SHP77 treated with DMSO at 0.1 percent for 48 hours (cell line): Measurements from ENCODE around the gene SULT1A2.
"Not testable (repeated sequence)": the region's sequence is repeated elsewhere in the genome, so short reads cannot be mapped to it uniquely, and the experiment has no call there.

ENCODE experiments used
- DNase-seq: peaks from one replicate; lab custom pipeline; 2025; lab: John Stamatoyannopoulos, UW

SULT1A2 gene

GRCh38 chr16:28596840-28597691, at the start of gene SULT1A2:
TSS of gene SULT1A2 (minus strand) at chr16:28597050. CDS start at chr16:28595930, 1,120 bp downstream.
- DNase-seq, result no peak

- DNase-seq, result not testable (repeated sequence)
Measured at GRCh38 chr16:28639959-28640358, 43.1 kb upstream of the SULT1A2 start.

- not testable (repeated sequence) for DNase-seq
Measured at GRCh38 chr16:28638359-28638758, 41.5 kb upstream of the SULT1A2 start.

- not testable (repeated sequence) for DNase-seq
Measured at GRCh38 chr16:28637765-28638164, 40.9 kb upstream of the SULT1A2 start, which contains the start of gene NPIPB8. TSS of gene NPIPB8 (plus strand) at chr16:28638065. CDS start at chr16:28638361, 296 bp downstream.

GRCh38 chr16:28636093-28636823, 39.4 kb upstream of the SULT1A2 start:
- DNase-seq, result not testable (repeated sequence)

GRCh38 chr16:28630905-28631304, 34.1 kb upstream of the SULT1A2 start:
- not testable (repeated sequence) for DNase-seq

- peak; percentile 80 for DNase-seq
Measured at GRCh38 chr16:28623172-28623711, 26.4 kb upstream of the SULT1A2 start.

- DNase-seq, result not testable (repeated sequence)
Measured at GRCh38 chr16:28622532-28623171, 25.8 kb upstream of the SULT1A2 start.

GRCh38 chr16:28621481-28622155, 24.8 kb upstream of the SULT1A2 start:
- no peak for DNase-seq

GRCh38 chr16:28620316-28620715, 23.5 kb upstream of the SULT1A2 start:
- not testable (repeated sequence) for DNase-seq

GRCh38 chr16:28617874-28618273, 21.0 kb upstream of the SULT1A2 start:
- DNase-seq, result no peak

GRCh38 chr16:28616636-28617035, 19.8 kb upstream of the SULT1A2 start:
- DNase-seq, result no peak

- DNase-seq, result not testable (repeated sequence)
Measured at GRCh38 chr16:28616224-28616577, 19.4 kb upstream of the SULT1A2 start.

GRCh38 chr16:28615486-28616223, 18.8 kb upstream of the SULT1A2 start:
- peak; percentile 10 for DNase-seq

GRCh38 chr16:28614561-28614960, 17.7 kb upstream of the SULT1A2 start:
- DNase-seq, result not testable (repeated sequence)

GRCh38 chr16:28613912-28614311, 17.1 kb upstream of the SULT1A2 start:
- DNase-seq, result not testable (repeated sequence)

- not testable (repeated sequence) for DNase-seq
Measured at GRCh38 chr16:28612359-28613280, 15.8 kb upstream of the SULT1A2 start.

- no peak for DNase-seq
Measured at GRCh38 chr16:28610595-28611191, 13.8 kb upstream of the SULT1A2 start.
